ENCODE results near the gene NUP153. TPM values are rescaled to one million over a fixed set of nuclear protein-coding genes. Genes with fewer than 3 reads are reported as not detected.

Gene NUP153
- total and polyA plus RNA-seq, 2 donors (not counting 1 experiment from before 2014, with no cell fraction given): 17.9 to 70.5 TPM

GRCh38 chr6:17687136-17687535 is 19.6 kb downstream of the NUP153 start:
- POLR2A ChIA-PET: no interaction called here
- Histone ChIP-seq H3K4me1 (ENCODE audit: control insufficient read depth in 2 of 2, insufficient read depth in 2 of 2, low read length in 2 of 2) (peaks cover 6 to 12% of the 10 kb centered on the region in 2 donors), H3K9me3 (ENCODE audit: control extremely low read depth in 1 of 3, control insufficient read depth in 2 of 3, insufficient read depth in 1 of 3, low read length in 2 of 3) (no peaks in the 10 kb centered on the region), H3K4me2 (replicated peaks; ENCODE audit: low read depth, low read length, poor library complexity, severe bottlenecking) (no peak overlapping the region), H3K79me2 (ENCODE audit: control insufficient read depth, insufficient read depth, low read length) (peaks cover 96% of the 10 kb centered on the region), H3K9ac (ENCODE audit: low read length) (no peak overlapping the region), H2AFZ (ENCODE audit: insufficient read depth, low read depth, low read length, poor library complexity, severe bottlenecking) (no peak overlapping the region), H3K36me3 (replicated peaks in 1 of 2; ENCODE audit: control extremely low read depth in 1 of 2, control insufficient read depth in 1 of 2, extremely low read depth in 1 of 2, insufficient read depth in 2 of 2, low read length in 1 of 2) (peaks cover 9 to 37% of the 10 kb centered on the region in 2 experiments), H3K27me3 (replicated peaks in 1 of 4; ENCODE audit: control extremely low read depth in 1 of 4, control insufficient read depth in 3 of 4, insufficient read depth in 4 of 4, low read length in 3 of 4) (no peaks in the 10 kb centered on the region), H3K27ac (ENCODE audit: low read length in 2 of 2) (peak overlapping the region in 1 of 2 donors; percentile 21), H3K4me3 (ENCODE audit: control extremely low read depth in 1 of 5, extremely low read depth in 1 of 5, insufficient read depth in 1 of 5, low read depth in 2 of 5, low read length in 4 of 5) (no peak overlapping the region), H4K20me1 (ENCODE audit: control insufficient read depth, insufficient read depth, low read length, poor library complexity, severe bottlenecking) (peaks cover 92% of the 10 kb centered on the region)
- WGBS (ENCODE audit: insufficient coverage): no CpG with 5 or more reads among the region's 1 CpG
- intact Hi-C loops (cut with micrococcal nuclease): no loop called here
- Mint-ChIP-seq H3K9me3 (ENCODE audit: insufficient read depth) (no peaks in the 10 kb centered on the region), H3K4me3 (no peak overlapping the region), H3K4me1 (peaks cover 38% of the 10 kb centered on the region), H3K27ac (no peak overlapping the region), H3K27me3 (no peaks in the 10 kb centered on the region)
- CTCF ChIA-PET: no interaction called here
- TF ChIP-seq, protein P1, sequence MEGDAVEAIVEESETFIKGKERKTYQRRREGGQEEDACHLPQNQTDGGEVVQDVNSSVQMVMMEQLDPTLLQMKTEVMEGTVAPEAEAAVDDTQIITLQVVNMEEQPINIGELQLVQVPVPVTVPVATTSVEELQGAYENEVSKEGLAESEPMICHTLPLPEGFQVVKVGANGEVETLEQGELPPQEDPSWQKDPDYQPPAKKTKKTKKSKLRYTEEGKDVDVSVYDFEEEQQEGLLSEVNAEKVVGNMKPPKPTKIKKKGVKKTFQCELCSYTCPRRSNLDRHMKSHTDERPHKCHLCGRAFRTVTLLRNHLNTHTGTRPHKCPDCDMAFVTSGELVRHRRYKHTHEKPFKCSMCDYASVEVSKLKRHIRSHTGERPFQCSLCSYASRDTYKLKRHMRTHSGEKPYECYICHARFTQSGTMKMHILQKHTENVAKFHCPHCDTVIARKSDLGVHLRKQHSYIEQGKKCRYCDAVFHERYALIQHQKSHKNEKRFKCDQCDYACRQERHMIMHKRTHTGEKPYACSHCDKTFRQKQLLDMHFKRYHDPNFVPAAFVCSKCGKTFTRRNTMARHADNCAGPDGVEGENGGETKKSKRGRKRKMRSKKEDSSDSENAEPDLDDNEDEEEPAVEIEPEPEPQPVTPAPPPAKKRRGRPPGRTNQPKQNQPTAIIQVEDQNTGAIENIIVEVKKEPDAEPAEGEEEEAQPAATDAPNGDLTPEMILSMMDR (IDR thresholded peaks at IDR 0.05): no peak
- TF ChIP-seq EZH2 (IDR thresholded peaks at IDR 0.05; ENCODE audit: borderline replicate concordance, insufficient read depth, low read depth, low read length, poor library complexity, severe bottlenecking): no peak
- DNase-seq (no peak), ATAC-seq (ENCODE audit: low read depth) (no peak)

GRCh38 chr6:17684134-17684533 is 22.6 kb downstream of the NUP153 start:
- Histone ChIP-seq H3K9me3 (ENCODE audit: control extremely low read depth in 1 of 3, control insufficient read depth in 2 of 3, insufficient read depth in 1 of 3, low read length in 2 of 3) (no peaks in the 10 kb centered on the region), H3K79me2 (ENCODE audit: control insufficient read depth, insufficient read depth, low read length) (peaks cover 96% of the 10 kb centered on the region), H4K20me1 (ENCODE audit: control insufficient read depth, insufficient read depth, low read length, poor library complexity, severe bottlenecking) (peaks cover 92% of the 10 kb centered on the region), H3K36me3 (replicated peaks in 1 of 2; ENCODE audit: control extremely low read depth in 1 of 2, control insufficient read depth in 1 of 2, extremely low read depth in 1 of 2, insufficient read depth in 2 of 2, low read length in 1 of 2) (peaks cover 9 to 47% of the 10 kb centered on the region in 2 experiments), H3K9ac (ENCODE audit: low read length) (no peak overlapping the region), H3K27ac (ENCODE audit: low read length in 2 of 2) (no peak overlapping the region), H3K4me3 (ENCODE audit: control extremely low read depth in 1 of 5, extremely low read depth in 1 of 5, insufficient read depth in 1 of 5, low read depth in 2 of 5, low read length in 4 of 5) (no peak overlapping the region), H3K4me2 (replicated peaks; ENCODE audit: low read depth, low read length, poor library complexity, severe bottlenecking) (no peak overlapping the region), H3K4me1 (ENCODE audit: control insufficient read depth in 2 of 2, insufficient read depth in 2 of 2, low read length in 2 of 2) (peaks cover 2% of the 10 kb centered on the region in 2 donors), H2AFZ (ENCODE audit: insufficient read depth, low read depth, low read length, poor library complexity, severe bottlenecking) (no peak overlapping the region), H3K27me3 (replicated peaks in 1 of 4; ENCODE audit: control extremely low read depth in 1 of 4, control insufficient read depth in 3 of 4, insufficient read depth in 4 of 4, low read length in 3 of 4) (no peaks in the 10 kb centered on the region)
- DNase-seq: no peak
- no peak overlapping the region for H3K4me3 Mint-ChIP-seq
- CTCF ChIA-PET: no interaction called here
- intact Hi-C loops (cut with micrococcal nuclease): no loop called here
- H3K4me1 Mint-ChIP-seq: peaks cover 34% of the 10 kb centered on the region
- ATAC-seq (ENCODE audit: low read depth): no peak
- no peak for TF ChIP-seq EZH2 (IDR thresholded peaks at IDR 0.05; ENCODE audit: borderline replicate concordance, insufficient read depth, low read depth, low read length, poor library complexity, severe bottlenecking)
- TF ChIP-seq, protein P1 (IDR thresholded peaks at IDR 0.05): no peak
- H3K27ac Mint-ChIP-seq: no peak overlapping the region
- no peaks in the 10 kb centered on the region for H3K27me3 Mint-ChIP-seq
- H3K9me3 Mint-ChIP-seq (ENCODE audit: insufficient read depth): no peaks in the 10 kb centered on the region
- POLR2A ChIA-PET: no interaction called here
- 100% methylated on average over 1 of the region's 1 CpG for WGBS (ENCODE audit: insufficient coverage)
